Suppressor macrophage treated with lipopolysaccharide for 4 hours (primary cell): ENCODE results near the gene C8A.

Source experiments
- DNase-seq: peaks from one replicate; pipeline ENCODE4 v3.0.0-alpha.2; 2020

C8A gene

DNA sequence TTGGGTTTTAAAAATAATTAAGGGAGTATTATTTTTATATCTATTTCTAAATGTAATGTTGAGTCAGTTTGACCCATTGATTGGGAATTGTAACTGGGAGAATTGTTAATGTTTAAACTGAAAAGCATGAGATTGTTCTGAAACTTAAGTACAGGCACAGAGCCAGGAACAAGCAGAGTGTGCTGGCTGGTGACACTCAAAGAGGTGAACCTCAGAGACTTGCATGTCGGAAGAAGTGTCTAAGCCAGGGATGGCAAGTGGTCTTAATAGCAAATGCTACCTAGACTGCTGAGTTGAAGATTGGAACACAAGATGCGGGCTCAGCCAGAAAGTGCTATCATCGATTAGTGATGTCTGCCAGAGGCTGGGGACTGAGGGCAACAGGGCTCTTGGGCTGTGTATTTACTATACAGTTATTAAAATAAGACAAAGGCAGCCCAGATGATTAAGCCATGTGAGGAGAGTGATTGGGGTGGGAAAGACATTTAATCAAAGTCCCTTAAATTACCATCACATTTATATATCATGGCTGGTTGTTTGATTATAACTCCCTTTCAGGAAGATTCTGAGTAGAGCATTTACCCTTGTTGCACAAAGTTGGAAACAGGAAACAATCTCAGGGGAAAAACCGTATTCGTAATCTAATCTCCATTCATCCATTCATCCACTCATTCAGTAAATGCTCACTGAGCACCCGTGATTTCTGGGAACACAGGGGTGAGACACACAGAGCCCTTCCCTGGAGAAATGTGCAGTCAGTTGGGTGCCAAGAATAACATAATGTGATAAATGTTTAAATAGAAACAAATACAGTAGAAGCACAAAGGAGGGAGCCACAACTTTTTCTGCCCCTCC lies 42.8 kb downstream of the C8A start:
- DNase-seq, result no peak

DNA sequence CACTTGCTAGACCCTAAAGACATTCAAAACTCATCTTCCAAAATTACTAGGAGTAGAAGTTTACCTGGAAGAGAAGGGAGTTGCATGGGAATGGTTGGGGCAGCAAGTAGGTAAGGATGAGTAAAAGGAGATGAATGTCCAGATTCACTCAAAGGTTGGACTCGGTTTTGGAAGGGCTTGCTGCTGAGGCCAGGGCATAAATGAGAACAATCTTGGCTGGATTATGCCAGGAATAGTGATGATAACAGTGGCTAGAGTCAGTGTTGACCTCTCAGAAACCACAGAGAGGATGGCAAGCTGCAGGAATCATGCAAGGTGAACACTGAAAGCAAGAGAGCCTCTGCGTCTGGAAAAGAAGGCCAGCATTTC lies 43.4 kb downstream of the C8A start:
- no peak for DNase-seq

DNA sequence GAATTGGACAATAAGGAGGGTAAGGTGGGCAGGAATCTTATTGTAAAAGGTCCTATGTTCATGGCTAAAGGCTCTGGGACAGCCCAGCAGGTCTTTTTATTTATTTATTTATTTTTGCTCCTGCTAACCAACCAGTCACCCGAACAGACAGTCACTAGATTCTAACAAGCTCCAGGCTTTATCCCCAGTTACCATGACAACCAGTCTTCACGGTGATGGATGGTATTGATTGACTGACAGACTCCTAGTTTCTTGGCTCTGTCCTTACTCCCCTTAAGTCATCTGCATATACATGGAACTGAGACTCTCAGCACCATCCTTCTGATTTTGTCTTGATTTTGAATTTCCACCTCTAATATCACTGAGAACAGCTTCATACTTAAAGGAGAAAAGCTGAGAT lies 44.3 kb downstream of the C8A start:
- no peak for DNase-seq

DNA sequence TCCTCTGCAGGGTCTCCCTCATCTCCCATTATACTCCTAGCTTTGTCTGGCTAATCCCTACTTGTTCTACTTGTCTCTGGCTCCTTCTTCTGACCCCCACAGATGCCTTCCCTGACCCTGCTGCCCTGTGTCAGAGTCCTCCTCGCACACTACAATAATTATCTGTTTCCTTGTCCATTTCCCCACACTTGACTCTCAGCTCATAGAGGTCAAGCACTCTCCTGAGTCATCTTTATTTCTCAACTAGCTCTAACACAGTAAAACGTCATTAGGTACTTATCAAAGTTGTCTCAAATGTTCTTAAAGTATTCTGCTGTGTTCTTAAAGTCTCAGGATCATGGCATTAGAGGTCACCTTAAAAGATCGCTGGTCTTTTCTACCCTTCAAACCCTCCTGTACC lies 47.1 kb downstream of the C8A start:
- DNase-seq, result no peak

GRCh38 chr1:56903778-56904177 lies 49.2 kb downstream of the C8A start:
- DNase-seq, result no peak

DNA sequence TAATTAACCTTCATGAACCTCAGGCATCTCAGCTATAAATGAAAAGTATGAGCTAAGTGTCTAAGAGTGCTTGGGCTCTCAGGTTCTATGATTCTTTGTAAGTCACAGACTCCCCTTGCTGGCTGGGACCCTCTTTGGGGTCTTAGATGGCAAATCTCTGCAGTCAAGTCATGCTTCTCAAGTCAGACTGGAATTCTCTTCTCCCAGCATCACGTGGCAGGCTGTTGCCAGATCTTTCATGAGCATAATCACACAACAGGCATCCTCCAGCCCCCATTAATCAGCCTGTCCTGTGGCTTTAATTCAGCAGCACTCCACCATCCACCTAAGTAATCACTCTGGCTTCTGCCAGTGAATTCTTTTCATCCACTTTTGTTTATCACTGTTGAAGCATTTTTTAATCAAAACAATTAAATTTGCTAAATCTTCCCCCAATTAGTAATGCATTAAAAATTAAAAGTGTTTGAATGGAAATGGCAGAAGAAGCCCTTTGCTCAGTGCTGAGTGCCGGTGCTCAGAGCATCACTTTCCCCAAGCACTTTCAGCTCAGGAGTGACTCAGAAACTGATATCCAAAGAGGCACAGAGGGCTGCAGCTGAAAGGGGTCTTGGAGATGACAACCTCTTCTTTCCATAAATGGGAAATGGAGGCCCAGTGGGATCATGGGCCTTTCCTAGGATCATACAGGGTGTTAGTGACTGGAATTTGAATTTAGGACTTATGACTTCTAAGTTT lies 50.2 kb downstream of the C8A start:
- DNase-seq, result no peak

GRCh38 chr1:56905667-56906066 lies 51.1 kb downstream of the C8A start:
- no peak for DNase-seq

GRCh38 chr1:56908619-56909221 lies 54.1 kb downstream of the C8A start:
- DNase-seq, result peak; percentile 11

- peak; percentile 39 for DNase-seq
These were observed 55.9 kb downstream of the C8A start for GRCh38 chr1:56910441-56910985.

GRCh38 chr1:56911098-56911938 lies 56.7 kb downstream of the C8A start:
- DNase-seq, result peak; percentile 1

- DNase-seq, result no peak
These were observed 57.7 kb downstream of the C8A start for GRCh38 chr1:56912325-56912724.

DNA sequence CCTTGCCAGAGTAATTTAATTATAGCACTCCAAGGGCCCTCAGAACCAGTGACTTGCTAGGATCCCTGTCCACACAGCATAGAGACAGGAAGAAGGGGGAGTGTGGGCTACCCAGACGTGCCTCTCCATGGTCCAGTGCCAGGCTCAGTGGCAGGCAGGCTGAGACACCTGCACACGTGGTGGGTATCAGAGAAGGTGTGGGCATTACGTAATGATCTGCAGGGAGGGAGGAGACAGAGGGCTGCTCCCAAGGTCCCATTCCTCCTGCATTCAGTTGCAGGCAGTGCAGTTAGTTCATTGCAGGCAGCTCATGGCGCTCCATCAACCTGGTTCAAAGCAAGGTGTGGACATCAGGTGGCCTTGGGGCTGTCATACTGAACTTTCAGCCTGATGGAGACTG lies 61.4 kb downstream of the C8A start:
- DNase-seq, result no peak

- DNase-seq, result no peak
These were observed 62.0 kb downstream of the C8A start for GRCh38 chr1:56916630-56917029.

DNA sequence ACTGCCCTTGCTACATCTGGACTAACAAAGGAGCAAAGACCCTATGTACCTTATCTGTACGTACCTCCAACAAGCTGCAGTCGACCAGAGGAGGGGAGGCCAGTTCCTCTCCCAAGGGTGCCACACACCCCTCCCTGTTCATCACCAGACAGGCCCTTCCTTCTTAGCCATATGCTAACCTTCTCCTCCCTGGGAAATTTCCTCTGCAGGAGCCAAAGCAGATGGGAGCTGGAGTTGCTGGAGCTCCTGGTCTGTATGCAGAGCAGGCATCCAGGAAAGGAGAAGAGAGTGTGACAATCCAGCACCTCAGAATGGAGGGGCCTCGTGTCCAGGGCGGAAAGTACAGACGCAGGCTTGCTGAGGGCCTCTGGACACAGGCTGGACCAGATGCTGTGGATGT lies 62.8 kb downstream of the C8A start:
- DNase-seq, result no peak

DNA sequence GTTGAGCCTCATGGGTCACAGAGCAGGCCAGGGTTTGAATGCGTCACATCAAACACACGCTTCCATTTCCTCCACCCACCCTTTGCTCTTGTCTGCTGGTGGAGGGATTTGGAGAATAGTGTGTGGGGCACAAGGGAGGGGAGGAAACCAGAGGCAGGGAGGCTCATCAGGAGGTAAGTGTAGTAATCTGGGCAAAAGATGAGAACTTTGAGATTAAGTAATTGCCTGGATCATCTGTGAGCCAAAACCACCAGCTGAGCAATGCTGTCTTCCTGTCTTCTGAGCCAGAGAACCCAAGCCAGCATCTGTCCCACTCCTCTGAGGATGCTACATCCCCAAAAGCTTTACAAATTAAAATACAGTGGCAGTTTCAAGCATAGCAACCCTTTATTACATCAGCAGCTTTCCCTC lies 66.0 kb downstream of the C8A start:
- no peak for DNase-seq

- DNase-seq, result no peak
These were observed 66.9 kb downstream of the C8A start for GRCh38 chr1:56921479-56921878.

DNA sequence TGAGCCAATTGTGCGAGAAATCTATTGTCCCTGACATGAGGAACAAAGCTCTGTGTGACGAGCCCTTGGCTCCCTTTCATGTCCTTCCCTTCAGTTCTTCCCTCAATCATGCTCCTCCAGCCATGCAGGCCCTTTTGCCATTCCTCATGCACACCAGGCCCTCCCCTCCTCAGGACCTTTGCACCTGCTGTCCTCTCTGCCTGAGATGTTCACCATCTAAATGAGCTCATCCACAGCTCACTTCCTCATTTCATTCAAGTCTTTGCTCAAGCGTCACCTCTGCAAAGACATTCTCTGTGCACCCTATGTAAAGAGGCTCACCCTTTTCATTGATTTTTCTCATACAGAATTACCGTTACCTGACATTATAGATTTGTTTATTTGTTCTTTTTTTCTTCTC lies 67.5 kb downstream of the C8A start:
- DNase-seq, result no peak

DNA sequence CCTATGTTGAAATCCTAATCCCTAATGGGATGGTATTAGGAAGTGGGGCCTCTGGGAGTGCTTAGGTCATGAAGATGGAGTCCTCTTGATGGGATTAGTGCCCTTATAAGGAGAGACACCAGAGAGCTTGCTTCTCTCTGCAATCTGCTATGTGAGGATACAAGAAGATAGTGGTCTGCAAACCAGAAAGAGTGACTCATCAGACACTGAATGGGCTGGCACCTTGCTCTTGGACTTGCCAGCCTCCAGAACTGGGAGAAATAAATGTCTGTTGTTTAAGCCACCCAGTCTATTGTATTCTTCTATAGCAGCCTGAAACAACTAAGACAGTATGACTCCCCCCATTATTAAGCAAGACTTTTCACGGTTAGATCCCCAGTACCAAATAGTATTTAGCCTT lies 67.9 kb downstream of the C8A start:
- no peak for DNase-seq

DNA sequence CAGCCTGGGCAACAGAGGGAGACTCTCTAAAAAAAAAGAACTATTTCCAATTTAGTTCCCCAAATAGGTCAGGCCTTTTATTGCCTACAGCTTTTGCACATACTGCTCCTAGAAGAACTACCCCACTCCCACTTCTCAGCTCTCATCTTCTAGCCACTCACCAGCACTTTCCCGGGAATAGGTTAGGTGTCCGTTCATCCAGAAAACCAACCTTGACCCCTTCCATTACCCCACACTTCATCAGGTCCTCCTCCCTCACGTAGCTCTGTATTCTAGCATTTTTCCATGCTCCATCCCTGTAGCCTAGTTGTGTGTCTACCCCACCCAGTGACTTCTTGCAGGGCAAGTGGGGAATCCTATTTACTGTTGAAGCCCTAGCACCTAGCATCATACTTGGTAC lies 68.6 kb downstream of the C8A start:
- DNase-seq, result no peak

DNA sequence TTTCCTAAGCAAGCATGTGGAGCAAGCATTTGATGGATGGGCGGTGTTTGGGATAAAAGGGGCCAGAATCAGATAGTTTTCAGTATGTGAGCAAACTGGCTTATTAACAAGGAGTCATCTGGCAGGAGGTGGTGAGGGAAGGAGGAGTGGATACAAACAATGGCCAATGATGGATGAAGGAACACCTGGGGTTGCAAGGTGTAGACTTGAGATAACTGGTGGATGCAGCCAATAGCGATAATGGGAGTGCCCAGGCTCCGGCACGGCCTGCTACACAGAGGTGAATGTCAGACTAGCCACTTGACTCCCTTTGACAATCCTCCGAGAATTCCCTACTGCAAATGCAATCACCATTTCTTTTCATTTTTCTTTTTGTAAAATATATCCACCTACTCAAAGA lies 69.5 kb downstream of the C8A start:
- no peak for DNase-seq

GRCh38 chr1:56925193-56925592 lies 70.6 kb downstream of the C8A start:
- DNase-seq, result no peak

GRCh38 chr1:56927171-56927570 lies 72.6 kb downstream of the C8A start:
- no peak for DNase-seq

DNA sequence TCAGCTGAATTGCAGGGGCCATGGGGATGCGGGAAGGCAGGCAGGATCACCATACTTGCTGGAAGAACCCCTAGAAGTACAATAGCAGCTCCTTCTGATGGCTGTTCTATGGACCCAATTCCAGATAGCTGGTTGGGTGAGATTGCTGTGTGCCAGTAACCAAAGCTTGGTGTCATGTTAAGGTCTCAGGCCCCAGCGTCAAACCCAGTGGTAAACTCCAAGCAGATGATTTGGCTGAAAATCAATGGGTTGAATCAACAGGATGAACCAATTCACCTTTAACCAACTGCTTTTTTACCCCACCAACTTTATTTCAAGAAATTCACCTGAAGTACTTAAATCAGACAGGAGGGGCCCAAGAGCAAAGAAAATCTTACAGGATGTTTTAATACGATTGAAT lies 73.4 kb downstream of the C8A start:
- DNase-seq, result no peak
